Upper lobe of right lung (tissue), 1 donor: ENCODE data around the gene YOD1. TPM values are rescaled to one million over a fixed set of nuclear protein-coding genes. Genes with fewer than 3 reads are reported as not detected.
A peak's percentile ranks its signal among the peaks of the same experiment; 100 is the strongest.

Experiments used
- ATAC-seq: fragments of 200-7000 bp; cut with Tn5 transposase; one replicate; pipeline ENCODE4 v1.9.1; 2020; ENCODE audit warnings: mild to moderate bottlenecking, moderate library complexity
- DNase-seq: peaks from one replicate; pipeline ENCODE4 v3.0.0-alpha.2; 2020
- H3K27ac ChIP-seq: fragments of 200-600 bp; one replicate; pipeline ENCODE4 v1.8.0; 2022
- H3K27me3 ChIP-seq: fragments of 200-600 bp; one replicate; pipeline ENCODE4 v1.8.0; 2022; ENCODE audit warnings: mild to moderate bottlenecking
- H3K36me3 ChIP-seq: fragments of 200-600 bp; one replicate; pipeline ENCODE4 v1.8.0; 2022
- H3K4me1 ChIP-seq: fragments of 200-600 bp; one replicate; pipeline ENCODE4 v1.8.0; 2022
- H3K4me3 ChIP-seq: fragments of 200-600 bp; one replicate; pipeline ENCODE4 v1.8.0; 2022; ENCODE audit warnings: mild to moderate bottlenecking
- H3K9me3 ChIP-seq: fragments of 200-600 bp; one replicate; pipeline ENCODE4 v1.8.0; 2022
- intact Hi-C: fragments of 100-400 bp; cut with DNase I; formaldehyde crosslinking; loops from one replicate; pipeline ENCODE4 v1.11.0; 2022
- total RNA-seq: library from RNA; stranded (reverse); fragmentation: NEBNext Ultra II Directional; extraction: Animal tissue kit (Norgen Biotek cat#: 25700); gene quantifications from one replicate; pipeline ENCODE4 v1.2.1, GENCODE V29; 2021
- TF ChIP-seq, protein P1 (sequence below): fragments of 200-600 bp; IDR thresholded peaks from one replicate; pipeline ENCODE4 v1.8.0; 2022; ENCODE audit warnings: antibody characterized with exemption
- donor health status: DM: no; HTN: yes; CAD: no; lungs with severe emphysema.

YOD1 gene
- total RNA-seq, 1 donor from 2014 or later: 7.0 TPM

DNA sequence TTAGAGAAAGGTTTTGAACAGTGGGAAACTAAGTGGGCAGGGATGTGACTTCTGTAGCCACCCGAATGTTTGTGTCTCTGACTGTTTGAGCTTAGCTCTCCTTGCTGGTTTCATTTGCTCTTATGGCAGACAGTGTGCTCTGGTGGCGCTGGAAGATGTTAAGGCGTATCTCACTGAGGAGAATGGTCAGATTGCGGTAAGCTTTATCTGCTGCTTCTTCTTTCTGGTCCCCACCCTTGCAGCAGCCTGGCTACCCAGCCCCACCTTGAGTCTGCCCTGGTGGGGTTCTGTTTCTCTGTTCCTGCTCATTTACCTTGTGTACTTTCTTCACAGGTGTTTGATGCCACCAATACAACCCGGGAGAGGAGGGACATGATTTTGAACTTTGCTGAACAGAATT is 12.0 kb upstream of the YOD1 start:
- Histone ChIP-seq H3K27me3 (no peaks in the 10 kb centered on the region), H3K36me3 (peaks cover 54% of the 10 kb centered on the region), H3K9me3 (no peaks in the 10 kb centered on the region), H3K4me1 (no peaks in the 10 kb centered on the region), H3K4me3 (no peak overlapping the region), H3K27ac (no peak overlapping the region)
- DNase-seq (no peak), ATAC-seq (no peak)
- TF ChIP-seq, protein P1, sequence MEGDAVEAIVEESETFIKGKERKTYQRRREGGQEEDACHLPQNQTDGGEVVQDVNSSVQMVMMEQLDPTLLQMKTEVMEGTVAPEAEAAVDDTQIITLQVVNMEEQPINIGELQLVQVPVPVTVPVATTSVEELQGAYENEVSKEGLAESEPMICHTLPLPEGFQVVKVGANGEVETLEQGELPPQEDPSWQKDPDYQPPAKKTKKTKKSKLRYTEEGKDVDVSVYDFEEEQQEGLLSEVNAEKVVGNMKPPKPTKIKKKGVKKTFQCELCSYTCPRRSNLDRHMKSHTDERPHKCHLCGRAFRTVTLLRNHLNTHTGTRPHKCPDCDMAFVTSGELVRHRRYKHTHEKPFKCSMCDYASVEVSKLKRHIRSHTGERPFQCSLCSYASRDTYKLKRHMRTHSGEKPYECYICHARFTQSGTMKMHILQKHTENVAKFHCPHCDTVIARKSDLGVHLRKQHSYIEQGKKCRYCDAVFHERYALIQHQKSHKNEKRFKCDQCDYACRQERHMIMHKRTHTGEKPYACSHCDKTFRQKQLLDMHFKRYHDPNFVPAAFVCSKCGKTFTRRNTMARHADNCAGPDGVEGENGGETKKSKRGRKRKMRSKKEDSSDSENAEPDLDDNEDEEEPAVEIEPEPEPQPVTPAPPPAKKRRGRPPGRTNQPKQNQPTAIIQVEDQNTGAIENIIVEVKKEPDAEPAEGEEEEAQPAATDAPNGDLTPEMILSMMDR: no peak
- intact Hi-C loops: no loop called here

GRCh38 chr1:207062058-207062457 is 11.1 kb upstream of the YOD1 start:
- intact Hi-C loops: no loop called here
- ATAC-seq (no peak), DNase-seq (no peak)
- Histone ChIP-seq H3K27me3 (no peaks in the 10 kb centered on the region), H3K9me3 (no peaks in the 10 kb centered on the region), H3K36me3 (peaks cover 46% of the 10 kb centered on the region), H3K27ac (no peak overlapping the region), H3K4me1 (no peaks in the 10 kb centered on the region), H3K4me3 (no peak overlapping the region)
- TF ChIP-seq, protein P1: no peak

DNA sequence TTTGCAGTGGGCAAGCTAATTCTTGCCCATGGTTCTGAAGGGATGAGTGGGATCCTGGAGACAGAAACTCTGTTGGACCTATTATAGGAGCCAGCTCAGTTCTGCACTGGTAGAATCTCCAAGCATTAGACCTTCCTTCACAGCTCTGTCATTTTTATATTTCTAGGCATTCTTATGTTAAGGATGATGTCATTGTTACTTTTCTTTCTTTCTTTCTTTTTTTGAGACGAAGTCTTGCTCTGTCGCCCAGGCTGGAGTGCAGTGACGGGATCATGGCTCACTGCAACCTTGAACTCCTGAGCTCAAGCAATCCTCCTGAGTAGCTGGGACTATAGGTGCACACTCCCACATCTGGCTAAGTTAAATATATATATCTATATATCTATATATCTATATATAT is 9.6 kb upstream of the YOD1 start:
- Histone ChIP-seq H3K27ac (no peak overlapping the region), H3K27me3 (no peaks in the 10 kb centered on the region)

DNA sequence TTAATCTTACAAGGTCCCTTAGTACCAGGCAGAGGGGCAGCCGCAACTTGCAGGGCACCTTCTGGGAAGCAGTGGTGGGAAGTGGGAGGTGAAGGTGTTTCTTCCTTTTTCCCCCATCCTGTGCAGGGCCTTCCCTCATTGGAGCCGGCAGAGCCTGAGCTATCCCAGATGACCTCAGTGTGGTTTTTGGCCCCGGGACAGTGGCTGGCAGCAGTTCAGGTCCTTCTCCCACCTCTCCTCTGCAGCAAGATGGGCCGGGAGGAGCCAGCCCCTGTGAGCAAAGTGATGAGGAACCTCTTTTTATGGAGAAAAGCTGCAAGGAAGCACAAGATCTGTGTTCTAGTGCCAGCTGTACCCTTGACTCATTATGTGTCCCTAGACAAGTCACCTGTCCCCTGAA is 8.9 kb upstream of the YOD1 start:
- no peak overlapping the region for H3K4me3 ChIP-seq
- no peaks in the 10 kb centered on the region for H3K4me1 ChIP-seq
- no peak for ATAC-seq
- peaks cover 26% of the 10 kb centered on the region for H3K36me3 ChIP-seq
- no peaks in the 10 kb centered on the region for H3K27me3 ChIP-seq
- H3K27ac ChIP-seq: no peak overlapping the region
- TF ChIP-seq, protein P1: no peak
- no peak for DNase-seq
- intact Hi-C loops: no loop called here
- H3K9me3 ChIP-seq: no peaks in the 10 kb centered on the region

More for the DNA sequence above, 9.6 kb upstream of the YOD1 start:
- intact Hi-C loops: no loop called here
- Histone ChIP-seq H3K9me3 (no peaks in the 10 kb centered on the region), H3K36me3 (peaks cover 33% of the 10 kb centered on the region), H3K4me1 (no peaks in the 10 kb centered on the region), H3K4me3 (no peak overlapping the region)
- DNase-seq (no peak), ATAC-seq (no peak)
- TF ChIP-seq, protein P1: no peak

DNA sequence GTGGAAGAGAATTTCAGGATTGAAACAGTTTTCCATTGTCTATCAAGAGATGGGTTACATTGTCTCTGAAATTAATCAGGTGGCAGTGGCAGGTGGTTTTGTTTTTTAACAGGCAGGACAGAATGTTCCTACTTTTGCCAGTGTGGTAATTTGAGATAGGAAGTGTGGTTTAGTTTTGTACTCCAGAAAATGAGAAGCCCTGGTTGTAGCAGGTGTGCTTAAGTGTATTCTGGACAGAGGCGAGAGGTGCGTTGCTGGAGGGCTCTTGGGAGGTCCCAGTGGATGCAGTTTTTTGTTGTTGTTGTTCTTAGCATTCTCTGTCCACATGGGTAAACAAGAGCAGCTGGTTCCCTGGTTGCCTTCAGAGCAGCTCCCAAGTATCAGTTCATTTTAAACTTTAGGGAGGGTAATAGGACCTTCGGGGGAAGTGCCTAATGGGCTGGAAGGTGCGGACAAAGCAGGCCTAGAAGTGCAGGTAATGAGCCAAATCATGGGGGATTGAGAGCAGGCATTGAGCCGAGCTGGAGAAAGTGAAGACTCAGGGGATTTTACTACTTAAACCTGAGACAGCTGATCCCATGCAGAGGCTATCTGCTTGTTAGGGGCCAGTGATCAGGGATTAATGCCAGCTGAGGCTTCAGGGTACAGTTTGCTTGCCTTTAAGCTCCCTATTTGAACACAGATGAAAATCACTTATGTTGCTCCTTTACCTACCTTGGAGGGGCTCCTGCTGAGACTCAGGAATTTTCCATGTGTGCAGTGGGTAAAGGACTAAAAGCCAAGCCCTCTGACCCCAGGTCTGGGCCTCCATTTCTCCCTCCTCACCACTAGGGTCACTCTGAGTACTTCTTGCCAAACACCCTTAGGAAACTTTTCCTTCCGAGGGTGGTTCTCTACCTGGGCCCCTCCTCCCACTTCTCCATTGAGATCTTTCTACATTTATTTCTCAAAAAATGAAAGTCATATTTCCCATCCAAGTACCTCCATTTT is 8.2 kb upstream of the YOD1 start:
- ATAC-seq (peak; percentile 52), DNase-seq (no peak)
- Histone ChIP-seq H3K36me3 (peaks cover 25% of the 10 kb centered on the region), H3K9me3 (no peaks in the 10 kb centered on the region), H3K4me3 (no peak overlapping the region), H3K27me3 (no peaks in the 10 kb centered on the region), H3K4me1 (no peaks in the 10 kb centered on the region), H3K27ac (peak overlapping the region; percentile 7)
- TF ChIP-seq, protein P1: no peak
- intact Hi-C loops: no loop called here
